Lung (tissue), 12 donors: Measurements from ENCODE around the gene BTBD16. TPM values are rescaled to one million over a fixed set of nuclear protein-coding genes. Genes with fewer than 3 reads are reported as not detected.

Source experiments
- ATAC-seq: fragments of 200-7000 bp; cut with Tn5 transposase; one replicate; pipeline ENCODE4 v1.9.1; 2020; ENCODE audit warnings: moderate number of reproducible peaks; ENCODE audit not compliant: insufficient read depth, low FRiP score
- DNase-seq, 3 donors: peaks; one replicate each; pipeline ENCODE4 v3.0.0-alpha.2; 2013 to 2017
- H3K27ac ChIP-seq, 2 donors: one replicate each; pipeline ENCODE4 v1.5.1; 2013; ENCODE audit warnings: mild to moderate bottlenecking in 2 of 2, moderate library complexity in 2 of 2, control low read depth in 1 of 2, inconsistent platforms in 1 of 2, low read depth in 1 of 2, low read length in 1 of 2
- H3K27me3 ChIP-seq, 3 donors: one replicate each; pipeline ENCODE4 v1.5.1; 2013; ENCODE audit warnings: low read length in 2 of 3; ENCODE audit not compliant: control insufficient read depth in 3 of 3, insufficient read depth in 3 of 3
- H3K36me3 ChIP-seq, 4 donors: one replicate each; pipeline ENCODE4 v1.5.1; 2013; ENCODE audit warnings: low read length in 4 of 4, mild to moderate bottlenecking in 1 of 4, moderate library complexity in 1 of 4; ENCODE audit not compliant: control insufficient read depth in 4 of 4, insufficient read depth in 4 of 4
- H3K4me1 ChIP-seq, 5 donors: one replicate each; pipeline ENCODE4 v1.5.1; 2013; ENCODE audit warnings: low read length in 5 of 5, mild to moderate bottlenecking in 2 of 5, moderate library complexity in 1 of 5; ENCODE audit not compliant: control insufficient read depth in 5 of 5, insufficient read depth in 5 of 5
- H3K4me3 ChIP-seq: one replicate; pipeline ENCODE4 v1.5.1; 2013; ENCODE audit warnings: mild to moderate bottlenecking, control low read depth, moderate library complexity
- H3K9ac ChIP-seq, 2 donors: one replicate each; pipeline ENCODE4 v1.5.1; 2013; ENCODE audit warnings: low read length in 2 of 2, control low read depth in 1 of 2; ENCODE audit not compliant: insufficient read depth in 1 of 2
- H3K9me3 ChIP-seq, 4 donors: one replicate each; pipeline ENCODE4 v1.5.1; 2013; ENCODE audit warnings: low read length in 3 of 4, mild to moderate bottlenecking in 1 of 4, moderate library complexity in 1 of 4; ENCODE audit not compliant: control insufficient read depth in 4 of 4, insufficient read depth in 3 of 4
- whole genome bisulfite sequencing, 2 donors: extraction: QIAGEN DNeasy Blood & Tissue Kit; methylation state at CpG; one replicate each; pipeline ENCODE4 v1.1.7; 2013; 5-methylcytosine and 5-hydroxymethylcytosine counted together
- polyA plus RNA-seq, 2 donors: library from polyadenylated mRNA; stranded (reverse); fragments of 200-250 nt; gene quantifications; one replicate each; pipeline ENCODE4 v1.2.1, GENCODE V29; 2013
- total RNA-seq, 2 donors: library from RNA; depleted of rRNA in 1 of 2; stranded (reverse); fragments of >200 nt in 1 of 2; gene quantifications; one replicate each; pipeline ENCODE4 v1.2.1, GENCODE V29; 2014 to 2021
- TF ChIP-seq, protein P1 (sequence below): IDR thresholded peaks from 2 replicates; pipeline ENCODE4 v1.5.1; 2012; ENCODE audit warnings: mild to moderate bottlenecking; ENCODE audit errors: control extremely low read depth, extremely low read depth
- donor health status: control.
- donor health status: control.
- donor health status: Bipolar disorder and iron deficiency.
- donor health status: healthy.
- donor health status: DM: yes; HTN: yes; CAD: no.

Gene BTBD16
- total and polyA plus RNA-seq, 4 donors = 0.03 to 0.73 (median 0.67) TPM; not detected in 1

DNA sequence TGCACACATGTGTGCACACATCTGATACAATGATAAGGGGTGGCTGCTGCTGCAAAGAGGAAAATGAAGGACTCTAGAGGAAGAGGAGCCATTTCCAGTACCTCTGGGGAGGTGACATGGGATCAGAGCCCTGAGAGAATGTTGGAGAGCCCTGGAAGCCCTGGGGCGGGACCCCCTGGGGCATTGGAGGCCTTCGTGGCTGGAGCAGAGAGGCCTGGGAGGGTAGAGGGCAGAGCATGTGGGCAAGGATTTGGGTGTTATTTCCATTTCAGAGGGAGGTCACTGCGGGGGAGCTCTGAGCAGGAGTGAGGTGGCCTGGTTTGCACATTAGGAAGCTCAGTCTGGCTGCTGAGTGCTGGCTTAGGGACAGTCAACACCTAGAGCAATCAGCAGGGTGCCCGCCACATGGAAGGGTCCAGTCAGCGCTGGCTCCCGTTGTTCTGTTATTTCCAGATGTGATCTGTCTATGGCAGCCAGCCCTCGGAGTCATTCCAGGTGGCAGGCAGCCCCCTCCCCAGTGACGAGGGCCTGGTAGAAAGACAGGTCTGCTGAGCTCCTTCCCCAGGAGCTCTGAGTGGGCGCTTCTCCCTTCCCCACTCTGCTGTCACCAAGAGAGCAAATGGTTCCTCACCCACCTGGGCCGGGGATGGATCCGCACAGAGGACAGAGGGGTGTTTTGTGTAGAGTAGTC, 24.1 kb upstream of the BTBD16 start:
- peaks cover 0 to 55% (median 3%) of the 10 kb centered on the region in 4 donors for H3K36me3 ChIP-seq
- H3K27me3 ChIP-seq = no peaks in the 10 kb centered on the region
- no peaks in the 10 kb centered on the region for H3K4me1 ChIP-seq
- H3K9me3 ChIP-seq = no peaks in the 10 kb centered on the region
- no peak overlapping the region for H3K27ac ChIP-seq
- no peak overlapping the region for H3K4me3 ChIP-seq
- H3K9ac ChIP-seq = no peak overlapping the region
- DNase-seq (no peak), ATAC-seq (no peak)
- WGBS, 2 donors = 90 to 92% methylated on average over 11 of the region's 11 CpGs
- TF ChIP-seq, protein P1, sequence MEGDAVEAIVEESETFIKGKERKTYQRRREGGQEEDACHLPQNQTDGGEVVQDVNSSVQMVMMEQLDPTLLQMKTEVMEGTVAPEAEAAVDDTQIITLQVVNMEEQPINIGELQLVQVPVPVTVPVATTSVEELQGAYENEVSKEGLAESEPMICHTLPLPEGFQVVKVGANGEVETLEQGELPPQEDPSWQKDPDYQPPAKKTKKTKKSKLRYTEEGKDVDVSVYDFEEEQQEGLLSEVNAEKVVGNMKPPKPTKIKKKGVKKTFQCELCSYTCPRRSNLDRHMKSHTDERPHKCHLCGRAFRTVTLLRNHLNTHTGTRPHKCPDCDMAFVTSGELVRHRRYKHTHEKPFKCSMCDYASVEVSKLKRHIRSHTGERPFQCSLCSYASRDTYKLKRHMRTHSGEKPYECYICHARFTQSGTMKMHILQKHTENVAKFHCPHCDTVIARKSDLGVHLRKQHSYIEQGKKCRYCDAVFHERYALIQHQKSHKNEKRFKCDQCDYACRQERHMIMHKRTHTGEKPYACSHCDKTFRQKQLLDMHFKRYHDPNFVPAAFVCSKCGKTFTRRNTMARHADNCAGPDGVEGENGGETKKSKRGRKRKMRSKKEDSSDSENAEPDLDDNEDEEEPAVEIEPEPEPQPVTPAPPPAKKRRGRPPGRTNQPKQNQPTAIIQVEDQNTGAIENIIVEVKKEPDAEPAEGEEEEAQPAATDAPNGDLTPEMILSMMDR = no peak

DNA sequence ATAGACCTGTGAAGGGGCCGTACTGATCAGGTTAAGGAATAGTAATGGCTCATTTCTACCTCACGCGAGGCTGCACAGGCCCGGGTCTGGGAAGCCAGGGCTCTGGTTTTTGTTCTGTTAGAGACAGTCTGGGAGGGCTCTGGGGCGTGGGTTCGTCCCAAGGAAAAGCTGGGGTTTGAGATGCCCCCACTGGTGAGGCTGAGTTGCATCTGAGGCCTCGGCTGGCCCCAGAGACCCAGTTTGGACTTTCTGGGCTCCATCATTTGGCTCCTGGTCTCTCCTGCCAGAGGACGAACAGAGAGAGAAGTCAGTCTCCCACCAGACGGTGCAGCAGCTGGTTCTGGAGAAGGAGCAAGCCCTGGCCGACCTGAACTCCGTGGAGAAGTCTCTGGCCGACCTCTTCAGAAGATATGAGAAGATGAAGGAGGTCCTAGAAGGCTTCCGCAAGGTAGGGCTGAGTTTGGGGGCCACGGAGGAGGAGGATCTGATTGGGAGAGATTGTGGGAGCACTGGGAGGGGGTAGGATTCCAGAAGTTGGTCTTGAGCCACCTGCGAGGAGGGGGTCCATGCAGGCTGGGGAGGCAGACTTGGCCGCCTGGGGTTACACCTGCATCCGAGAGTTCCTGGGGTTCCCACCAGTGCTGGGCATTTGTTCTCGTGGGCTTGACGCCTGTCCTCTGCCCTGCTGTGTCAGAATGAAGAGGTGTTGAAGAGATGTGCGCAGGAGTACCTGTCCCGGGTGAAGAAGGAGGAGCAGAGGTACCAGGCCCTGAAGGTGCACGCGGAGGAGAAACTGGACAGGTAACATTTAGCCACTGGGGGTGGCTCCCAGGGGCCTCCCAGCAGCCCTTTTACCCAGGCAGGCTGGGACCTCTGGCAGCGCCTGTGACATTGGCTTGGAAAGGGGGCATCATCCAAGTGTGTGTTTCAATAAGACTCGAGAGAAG, 22.5 kb upstream of the BTBD16 start:
- 88 to 94% methylated on average over 25 of the region's 25 CpGs for WGBS, 2 donors
- Histone ChIP-seq H3K9ac (no peak overlapping the region), H3K4me3 (no peak overlapping the region), H3K9me3 (no peaks in the 10 kb centered on the region), H3K36me3 (peaks cover 0 to 59% (median 1%) of the 10 kb centered on the region in 4 donors), H3K4me1 (no peaks in the 10 kb centered on the region), H3K27me3 (no peaks in the 10 kb centered on the region), H3K27ac (no peak overlapping the region)
- no peak for ATAC-seq
- TF ChIP-seq, protein P1 = no peak
- DNase-seq = no peak

- Histone ChIP-seq H3K9me3 (no peaks in the 10 kb centered on the region), H3K27ac (no peak overlapping the region), H3K36me3 (peaks cover 0 to 55% (median 0%) of the 10 kb centered on the region in 4 donors), H3K27me3 (no peaks in the 10 kb centered on the region), H3K4me1 (no peaks in the 10 kb centered on the region), H3K4me3 (no peak overlapping the region), H3K9ac (no peak overlapping the region)
- DNase-seq = no peak
- ATAC-seq = no peak
- 91% methylated on average over 11 of the region's 11 CpGs for WGBS, 2 donors
- TF ChIP-seq, protein P1 = no peak
Measured at GRCh38 chr10:122249303-122249850, 21.7 kb upstream of the BTBD16 start.
